HG03135 (cell line): ENCODE data around the gene KCNA2.

Source experiments
- ATAC-seq: cut with Tn5 transposase; IDR thresholded peaks from one replicate; pipeline ENCODE4 v1.9.1; 2021; ENCODE audit warnings: mild to moderate bottlenecking, moderate library complexity; ENCODE audit not compliant: unreplicated experiment

The KCNA2 gene

DNA sequence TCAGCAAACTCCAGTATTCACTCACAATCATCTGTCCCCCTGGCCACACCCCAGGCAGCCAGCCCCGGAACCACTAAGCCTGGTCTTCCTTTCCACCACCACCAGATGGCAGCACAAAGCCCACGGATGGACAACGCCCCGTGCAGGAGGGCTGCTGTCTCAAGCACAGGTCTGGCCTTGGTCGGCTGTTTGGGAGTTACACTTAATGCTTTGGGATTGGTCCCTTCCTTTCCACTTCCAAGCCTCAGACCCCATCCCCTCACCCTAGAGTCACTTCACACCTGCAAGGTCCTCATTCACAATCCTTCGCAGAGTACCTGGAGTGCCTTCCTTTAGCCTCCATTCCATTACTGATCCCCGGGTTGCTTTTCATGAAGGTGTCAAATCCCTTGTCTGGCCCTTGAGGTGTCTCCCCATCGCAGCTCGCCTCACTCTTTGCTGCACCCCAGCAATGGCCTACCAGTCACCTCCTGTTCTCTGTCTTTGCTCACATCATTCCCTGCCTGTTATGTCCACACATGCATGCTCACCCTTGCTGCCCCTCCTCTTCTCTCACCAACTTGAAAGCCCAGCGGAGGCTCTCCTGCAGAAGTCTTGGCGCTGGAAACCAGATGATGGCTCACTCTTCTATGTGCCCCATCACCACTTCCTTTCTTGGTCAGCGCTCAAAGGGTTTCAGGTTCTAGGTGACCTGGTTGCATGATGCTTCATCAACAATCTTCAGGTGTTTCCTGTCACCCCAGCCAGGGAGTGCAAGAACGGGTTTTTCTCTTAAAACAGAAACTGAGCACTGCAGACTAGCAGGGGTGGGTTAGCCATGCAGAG, 24.9 kb upstream of the KCNA2 start:
- ATAC-seq, result peak; percentile 49

GRCh38 chr1:110628323-110629105, 22.4 kb upstream of the KCNA2 start:
- ATAC-seq, result no peak

DNA sequence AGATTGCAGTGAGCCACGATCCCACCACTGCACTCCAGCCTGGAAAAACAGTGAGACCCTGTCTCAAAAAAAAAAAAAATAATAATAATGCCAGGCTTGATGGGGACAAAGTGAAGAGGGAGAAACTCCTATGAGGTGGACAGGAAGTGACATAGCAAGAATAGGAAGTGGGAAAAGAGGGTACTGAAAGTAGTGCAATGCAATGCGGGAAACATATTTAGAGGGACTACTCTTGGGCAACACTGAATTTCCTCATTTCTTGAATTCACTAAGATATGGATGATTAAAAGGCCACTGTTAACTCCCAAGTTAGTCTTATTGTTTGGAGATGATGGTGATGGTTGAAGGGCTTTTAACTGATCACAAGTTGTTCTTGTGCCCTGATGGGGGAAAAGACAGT, 21.6 kb upstream of the KCNA2 start:
- ATAC-seq, result no peak

DNA sequence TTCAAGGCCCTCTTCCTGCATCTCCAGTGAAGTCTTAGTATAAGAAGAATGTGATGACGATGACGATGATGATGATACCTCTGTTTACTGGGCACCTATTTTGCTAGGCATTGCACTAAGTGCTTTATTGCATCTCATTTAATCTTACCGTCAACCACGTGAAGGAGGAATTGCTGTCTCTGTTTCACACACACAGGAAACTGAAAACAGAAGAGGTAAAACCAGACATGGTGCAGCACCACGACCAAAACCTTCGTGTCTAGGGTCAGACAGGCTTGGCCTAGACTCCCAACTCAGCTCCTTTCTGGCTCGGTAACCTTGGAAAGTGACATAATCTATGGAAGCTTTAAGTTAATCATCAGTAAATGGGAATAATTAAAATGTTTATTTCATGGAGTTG, 20.7 kb upstream of the KCNA2 start:
- ATAC-seq, result no peak

- no peak for ATAC-seq
Measured at GRCh38 chr1:110620686-110621085, 14.5 kb upstream of the KCNA2 start.

DNA sequence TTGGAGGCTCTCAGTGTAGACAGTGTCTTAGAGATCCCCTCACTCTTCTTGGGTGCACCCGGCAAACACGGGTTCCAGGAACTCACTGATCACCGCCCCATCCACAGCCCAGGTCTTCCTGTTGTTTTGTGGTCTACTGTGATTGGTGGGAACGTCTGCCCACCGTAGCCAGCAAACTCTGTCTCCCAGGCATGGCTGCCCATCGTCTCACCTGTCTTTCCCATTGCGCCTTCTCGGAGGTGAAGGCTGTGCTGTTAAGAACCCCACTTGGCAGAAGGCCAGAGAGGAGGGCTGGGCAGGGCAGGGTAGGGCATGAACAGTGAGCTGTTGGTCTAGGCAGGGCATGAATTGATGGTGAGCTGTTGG, 14.1 kb upstream of the KCNA2 start:
- no peak for ATAC-seq

DNA sequence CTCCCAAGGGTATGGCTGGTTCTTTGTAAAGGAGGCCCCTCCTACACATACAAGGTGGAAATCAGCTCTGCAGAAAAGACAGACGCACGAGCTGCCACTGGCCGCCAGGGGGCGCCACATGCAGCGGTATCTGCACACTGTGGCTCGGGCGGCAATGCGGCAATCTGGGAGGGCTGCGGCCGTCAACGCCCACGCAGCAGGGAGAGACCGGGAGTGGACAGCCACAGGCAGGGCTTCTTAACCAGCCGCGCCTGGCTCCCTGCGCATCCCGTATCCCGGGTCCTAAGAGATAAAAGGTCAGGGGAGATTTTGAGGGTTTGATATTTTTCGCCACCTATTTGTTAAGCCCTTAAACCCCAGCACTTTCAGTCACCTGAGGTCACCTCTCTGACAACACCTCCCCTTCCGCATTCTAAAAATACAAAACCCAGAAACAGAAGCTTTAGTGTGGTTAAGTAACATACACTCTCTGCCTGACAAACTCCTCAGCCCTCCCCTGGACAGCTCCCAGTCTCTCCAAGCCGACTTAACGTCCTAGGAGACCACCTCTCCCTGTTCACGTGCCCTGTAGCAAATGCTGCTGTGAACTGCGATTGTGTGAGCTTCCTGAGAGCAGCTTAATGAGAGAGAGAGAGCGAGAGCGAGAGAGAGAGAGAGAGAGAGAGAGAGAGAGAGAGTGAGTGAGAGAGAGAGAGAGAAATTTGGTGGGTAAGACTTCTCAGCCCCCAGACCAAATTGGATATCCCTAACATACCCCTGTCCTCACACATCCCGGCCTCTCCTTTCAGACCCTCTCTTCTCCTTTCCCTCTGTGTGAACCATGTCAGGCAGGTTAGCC, 13.5 kb upstream of the KCNA2 start:
- peak; percentile 70 for ATAC-seq

- ATAC-seq, result no peak
Measured at GRCh38 chr1:110618668-110619067, 12.5 kb upstream of the KCNA2 start.

- no peak for ATAC-seq
Measured at GRCh38 chr1:110617589-110617988, 11.4 kb upstream of the KCNA2 start.

DNA sequence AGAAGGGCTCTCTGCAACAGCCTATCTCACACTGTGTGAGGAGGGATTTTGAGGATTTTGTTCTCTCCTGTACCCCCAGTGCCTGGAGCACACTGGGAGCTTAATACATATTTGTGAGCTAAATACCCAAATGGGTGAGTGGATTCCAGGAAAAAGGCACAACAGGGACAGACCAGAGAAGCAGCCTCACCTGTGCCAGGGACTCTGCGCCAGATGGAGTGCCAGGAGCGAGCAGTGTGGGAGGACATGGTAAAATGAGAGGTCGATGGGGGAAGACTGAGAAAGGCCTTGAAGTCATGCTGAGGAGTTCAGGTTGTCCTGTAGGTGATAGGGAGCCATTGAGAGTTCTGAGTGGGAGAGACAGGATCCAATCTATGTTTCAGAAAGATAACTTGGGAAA, 11.0 kb upstream of the KCNA2 start:
- ATAC-seq, result no peak

DNA sequence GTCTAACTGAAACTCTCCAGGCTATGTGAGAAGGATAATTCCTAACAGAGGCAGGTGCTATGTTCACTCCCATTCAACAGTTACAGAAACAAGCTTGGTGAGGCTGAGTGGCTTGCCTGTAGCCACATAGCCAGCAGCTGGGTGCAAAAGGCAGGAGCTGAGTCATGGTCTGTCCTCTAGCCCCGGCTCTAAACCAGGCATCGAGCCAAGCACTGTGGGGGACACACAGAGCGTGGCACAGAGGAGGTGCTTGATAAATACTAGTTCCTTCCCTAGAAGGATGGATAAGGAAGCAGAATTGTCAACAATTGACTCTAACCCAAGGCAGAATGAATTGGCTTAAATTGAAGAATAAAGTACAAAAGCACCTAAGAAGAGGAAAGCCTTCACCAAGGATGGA, 10.4 kb upstream of the KCNA2 start:
- ATAC-seq, result no peak

DNA sequence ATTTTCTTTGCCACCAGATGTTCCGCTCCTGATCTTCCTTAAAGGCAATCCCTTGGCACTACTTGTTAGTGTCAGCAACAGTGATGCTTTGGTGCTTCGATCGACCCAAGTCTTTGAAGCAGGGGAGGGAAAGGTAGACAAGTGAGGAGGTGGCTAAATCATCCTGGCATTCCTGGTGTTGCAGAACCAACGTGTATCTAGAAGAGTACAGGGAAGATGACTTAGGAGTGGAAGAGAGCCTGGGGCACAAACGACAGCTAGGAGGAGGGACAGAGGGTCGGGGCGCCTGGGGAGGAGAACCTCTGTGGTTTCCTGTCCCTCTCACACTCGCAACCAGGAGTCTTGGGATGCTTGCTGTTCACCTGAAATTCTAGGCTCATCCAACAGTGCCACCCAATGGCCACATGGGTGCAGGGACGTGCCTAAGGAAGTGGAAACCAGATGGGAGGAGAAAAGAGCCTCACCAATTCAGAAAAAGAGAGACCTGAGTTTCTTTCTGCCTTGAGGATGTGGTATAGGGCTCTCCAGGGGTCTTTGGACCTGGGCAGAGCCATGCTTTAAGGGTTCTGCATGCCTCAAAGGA, 9.5 kb upstream of the KCNA2 start:
- ATAC-seq, result no peak

GRCh38 chr1:110612060-110612745, 6.0 kb upstream of the KCNA2 start:
- ATAC-seq, result no peak

- ATAC-seq, result no peak
Measured at GRCh38 chr1:110610696-110611286, 4.6 kb upstream of the KCNA2 start.

DNA sequence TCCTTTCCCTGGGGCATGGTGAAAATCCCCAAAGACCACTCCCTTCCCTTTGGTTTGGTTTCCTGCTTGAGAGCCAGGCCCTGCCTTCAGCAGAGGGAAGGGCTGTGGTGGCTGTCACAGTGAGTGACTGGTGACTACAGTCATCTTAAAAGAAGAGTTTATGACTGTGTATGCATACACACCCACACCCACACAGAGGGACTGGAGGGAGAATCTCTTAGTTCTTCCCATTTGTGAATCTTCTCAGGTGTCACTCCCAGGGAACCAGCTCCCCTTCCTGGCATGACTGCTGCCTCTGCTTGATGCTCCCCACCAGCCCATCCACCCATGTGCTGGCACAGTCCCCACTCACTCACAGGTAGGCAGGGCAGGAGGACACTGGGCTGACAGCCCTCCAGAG, 3.9 kb upstream of the KCNA2 start:
- ATAC-seq, result no peak

- no peak for ATAC-seq
Measured at GRCh38 chr1:110608247-110608646, 2.1 kb upstream of the KCNA2 start.

DNA sequence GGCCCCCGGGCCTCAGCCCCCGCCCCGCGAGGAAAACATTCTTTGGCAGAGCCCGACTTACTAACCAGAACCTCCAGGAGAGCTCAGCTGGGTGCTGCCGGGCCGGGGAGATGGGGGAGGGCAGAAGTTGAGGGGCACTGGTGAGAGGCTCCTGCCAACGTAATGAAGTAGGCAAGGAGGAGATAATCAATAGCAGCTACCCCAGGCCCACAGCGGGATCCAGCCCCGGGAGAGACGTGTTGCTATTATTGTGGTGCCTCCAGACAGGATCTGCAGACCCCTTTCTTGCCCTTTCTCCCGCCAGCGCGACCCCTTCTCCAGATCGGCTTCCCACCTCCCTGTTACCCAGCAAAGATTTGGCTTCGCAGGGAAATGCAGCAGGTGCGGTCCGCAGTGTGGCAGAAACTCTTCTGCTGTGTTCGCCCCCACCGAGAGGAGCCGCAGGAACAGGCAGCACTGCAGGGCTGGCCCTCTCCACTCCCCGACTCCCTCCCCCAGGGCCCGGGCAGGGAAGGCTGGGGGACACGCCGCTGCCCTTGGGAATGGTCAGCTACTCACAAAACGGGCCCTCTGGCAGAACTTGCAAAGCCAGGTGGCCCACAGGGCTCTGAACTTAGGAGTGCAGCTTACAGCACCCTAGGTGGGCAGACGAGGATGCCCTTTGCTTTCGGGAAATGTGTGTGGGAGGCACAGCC, 1.5 kb upstream of the KCNA2 start:
- no peak for ATAC-seq

- no peak for ATAC-seq
Measured at GRCh38 chr1:110606657-110607535, 738 bp upstream of the KCNA2 start.

- ATAC-seq, result no peak
Measured at GRCh38 chr1:110605446-110605845, 712 bp downstream of the KCNA2 start.
